ENCODE data around the gene EPHA1. TPM values are rescaled to one million over a fixed set of nuclear protein-coding genes. Genes with fewer than 3 reads are reported as not detected.
A peak's percentile ranks its signal among the peaks of the same experiment; 100 is the strongest.

EPHA1 gene
- total RNA-seq, 1 donor from 2014 or later, result 0.08 TPM

DNA sequence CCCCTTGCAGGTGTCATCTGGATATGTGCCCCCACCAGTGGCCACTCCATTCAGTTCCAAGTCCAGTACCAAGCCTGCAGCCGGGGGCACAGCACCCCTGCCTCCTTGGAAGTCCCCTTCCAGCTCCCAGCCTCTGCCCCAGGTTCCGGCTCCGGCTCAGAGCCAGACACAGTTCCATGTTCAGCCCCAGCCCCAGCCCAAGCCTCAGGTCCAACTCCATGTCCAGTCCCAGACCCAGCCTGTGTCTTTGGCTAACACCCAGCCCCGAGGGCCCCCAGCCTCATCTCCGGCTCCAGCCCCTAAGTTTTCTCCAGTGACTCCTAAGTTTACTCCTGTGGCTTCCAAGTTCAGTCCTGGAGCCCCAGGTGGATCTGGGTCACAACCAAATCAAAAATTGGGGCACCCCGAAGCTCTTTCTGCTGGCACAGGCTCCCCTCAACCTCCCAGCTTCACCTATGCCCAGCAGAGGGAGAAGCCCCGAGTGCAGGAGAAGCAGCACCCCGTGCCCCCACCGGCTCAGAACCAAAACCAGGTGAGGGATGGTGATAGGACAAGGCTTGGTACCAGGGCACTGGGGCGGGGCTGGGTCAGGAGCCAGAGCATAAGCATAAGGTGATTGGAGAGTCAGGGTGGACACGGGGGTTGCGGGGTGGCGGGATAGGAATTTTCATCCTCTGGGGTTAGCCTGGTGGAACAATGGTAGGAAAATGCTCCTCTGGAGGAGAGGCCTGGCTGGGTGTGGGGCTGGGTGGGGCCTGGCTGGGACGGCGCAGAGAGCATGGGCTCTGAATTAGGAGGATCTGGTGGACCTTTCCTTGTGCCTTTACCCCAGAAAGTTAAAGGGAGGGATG is 25.6 kb downstream of the EPHA1 start:
- intact Hi-C loops (cut with DNase I), result loop anchor here (10.0 kb wide), 1 partner anchor 98 kb away; the partner anchor contains the start of genes CASP2 and TMEM139
- ATAC-seq (ENCODE audit: poor library complexity) (no peak), DNase-seq (peak; percentile 37)

DNA sequence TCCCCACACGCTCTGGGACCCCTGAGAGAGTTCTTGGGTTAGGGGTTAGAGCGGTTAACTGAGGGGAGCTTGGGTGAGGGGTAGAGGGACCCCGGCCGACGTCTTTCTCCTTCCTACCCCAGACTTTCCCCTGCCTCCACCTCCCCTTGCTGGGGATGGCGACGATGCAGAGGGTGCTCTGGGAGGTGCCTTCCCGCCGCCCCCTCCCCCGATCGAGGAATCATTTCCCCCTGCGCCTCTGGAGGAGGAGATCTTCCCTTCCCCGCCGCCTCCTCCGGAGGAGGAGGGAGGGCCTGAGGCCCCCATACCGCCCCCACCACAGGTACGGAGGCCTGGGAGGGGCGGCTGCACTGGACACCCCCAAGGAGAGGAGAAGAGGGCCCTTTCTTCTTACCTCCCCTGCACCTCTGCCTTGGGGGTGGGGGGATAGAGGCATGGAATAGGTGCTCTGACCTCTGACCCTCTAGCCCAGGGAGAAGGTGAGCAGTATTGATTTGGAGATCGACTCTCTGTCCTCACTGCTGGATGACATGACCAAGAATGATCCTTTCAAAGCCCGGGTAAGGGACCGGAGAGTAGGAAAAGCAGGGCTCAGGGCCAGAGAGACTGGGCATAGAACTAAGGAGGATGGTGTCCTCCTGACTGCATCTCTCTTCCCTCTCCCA is 26.4 kb downstream of the EPHA1 start:
- ATAC-seq (ENCODE audit: poor library complexity) (no peak), DNase-seq (no peak)
- intact Hi-C loops (cut with DNase I), result loop anchor here (10.0 kb wide), 1 partner anchor 97 kb away; the partner anchor contains the start of genes CASP2 and TMEM139

DNA sequence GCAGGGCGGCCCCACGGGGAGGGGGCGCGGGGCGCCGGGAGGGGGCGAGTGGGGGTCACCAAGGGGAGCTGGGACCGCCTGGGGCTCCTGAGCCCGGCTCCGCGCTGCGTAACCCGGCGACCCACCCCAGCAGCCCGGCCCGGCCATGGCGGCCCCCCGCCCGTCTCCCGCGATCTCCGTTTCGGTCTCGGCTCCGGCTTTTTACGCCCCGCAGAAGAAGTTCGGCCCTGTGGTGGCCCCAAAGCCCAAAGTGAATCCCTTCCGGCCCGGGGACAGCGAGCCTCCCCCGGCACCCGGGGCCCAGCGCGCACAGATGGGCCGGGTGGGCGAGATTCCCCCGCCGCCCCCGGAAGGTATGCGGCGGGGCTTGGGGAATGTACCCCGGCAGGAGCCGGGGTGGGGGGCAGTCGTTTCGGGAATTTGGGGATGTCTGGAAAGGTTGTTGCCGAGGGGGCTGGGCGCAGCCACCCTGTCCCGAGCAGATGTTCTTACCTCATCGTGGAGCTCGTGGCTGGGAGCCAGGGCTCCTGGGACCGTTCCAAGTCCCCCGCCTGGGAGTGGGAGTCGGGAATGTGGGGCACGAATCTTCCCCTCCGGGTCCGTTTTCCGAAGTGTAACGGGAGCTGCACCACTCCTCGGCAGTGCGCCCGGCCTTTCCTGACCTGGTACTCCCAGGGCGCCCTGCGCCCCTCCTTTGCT is 27.1 kb downstream of the EPHA1 start:
- ATAC-seq (ENCODE audit: poor library complexity), result peak; percentile 1
- peak; percentile 88 for DNase-seq
- intact Hi-C loops (cut with DNase I), result loop anchor here (10.0 kb wide), 1 partner anchor 97 kb away; the partner anchor contains the start of genes CASP2 and TMEM139

DNA sequence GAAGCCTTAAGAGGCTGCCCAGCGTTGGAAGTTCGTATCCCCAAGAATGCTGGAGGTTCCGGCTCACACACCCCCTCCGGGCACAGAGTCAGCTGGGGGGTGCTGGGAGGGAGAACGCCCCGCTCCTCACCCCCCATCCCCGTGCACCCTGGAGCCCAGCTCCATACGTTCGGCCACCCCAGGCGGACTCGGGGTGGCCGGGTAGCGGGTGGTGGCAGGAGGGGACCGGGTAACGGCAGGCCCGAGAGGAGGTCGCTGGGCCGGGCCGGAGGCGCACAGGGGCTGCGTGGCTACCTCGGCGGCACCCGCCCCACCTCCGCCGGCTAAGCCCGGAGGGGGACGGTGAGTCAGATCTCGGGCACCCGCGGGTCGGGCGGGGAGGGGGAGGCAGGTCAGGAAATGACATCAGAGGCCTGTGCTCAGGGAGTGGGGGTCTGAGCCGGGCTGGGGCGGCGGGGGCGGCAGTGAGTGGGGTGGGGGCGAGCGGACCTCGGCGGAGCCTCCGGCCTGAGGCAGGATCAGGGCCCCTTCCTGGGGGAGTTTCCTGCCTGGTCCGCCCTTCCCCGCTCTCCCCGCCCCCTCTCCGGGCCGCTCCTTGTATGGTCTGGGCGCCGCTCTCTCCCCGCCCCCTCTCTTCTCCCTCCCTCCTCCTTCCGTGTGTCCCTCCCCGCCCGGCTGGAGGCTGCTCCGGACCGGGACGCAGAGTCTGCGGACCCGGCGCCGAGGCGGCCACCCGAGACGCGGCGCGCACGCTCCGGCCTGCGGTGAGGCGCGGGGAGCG is 27.8 kb downstream of the EPHA1 start, which contains the start of gene ZYX:
ZYX (plus strand) TSS at position 700 of the 781 bp plus-strand sequence. CDS start 227 bp downstream, outside the sequence.
- intact Hi-C loops (cut with DNase I), result loop anchor here (10.0 kb wide), 1 partner anchor 96 kb away; the partner anchor contains the start of genes CASP2 and TMEM139
- peak; percentile 98 for DNase-seq
- ATAC-seq (ENCODE audit: poor library complexity), result peak; percentile 93

DNA sequence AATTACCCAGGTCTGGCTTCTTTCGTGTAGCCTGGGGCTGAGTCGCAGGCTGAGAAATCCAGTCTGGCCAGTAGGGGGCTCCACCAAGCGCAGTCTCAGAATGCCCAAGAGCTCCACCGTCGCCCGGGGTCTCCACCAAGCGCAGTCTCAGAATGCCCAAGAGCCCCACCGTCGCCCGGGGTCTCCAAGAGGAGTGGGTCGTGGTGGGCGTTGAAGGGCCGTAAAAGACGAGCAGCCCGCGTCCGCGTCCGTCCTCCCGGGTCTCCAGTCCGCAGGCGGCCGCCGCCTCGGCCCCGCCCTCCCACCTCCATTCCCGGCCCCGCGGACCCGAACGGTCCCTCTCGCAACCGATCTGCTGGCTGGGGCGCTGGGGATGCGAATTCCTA is 28.4 kb downstream of the EPHA1 start:
- peak; percentile 94 for DNase-seq
- ATAC-seq (ENCODE audit: poor library complexity), result peak; percentile 84
- intact Hi-C loops (cut with DNase I), result loop anchor here (10.0 kb wide), 1 partner anchor 95 kb away; the partner anchor contains the start of genes CASP2 and TMEM139

DNA sequence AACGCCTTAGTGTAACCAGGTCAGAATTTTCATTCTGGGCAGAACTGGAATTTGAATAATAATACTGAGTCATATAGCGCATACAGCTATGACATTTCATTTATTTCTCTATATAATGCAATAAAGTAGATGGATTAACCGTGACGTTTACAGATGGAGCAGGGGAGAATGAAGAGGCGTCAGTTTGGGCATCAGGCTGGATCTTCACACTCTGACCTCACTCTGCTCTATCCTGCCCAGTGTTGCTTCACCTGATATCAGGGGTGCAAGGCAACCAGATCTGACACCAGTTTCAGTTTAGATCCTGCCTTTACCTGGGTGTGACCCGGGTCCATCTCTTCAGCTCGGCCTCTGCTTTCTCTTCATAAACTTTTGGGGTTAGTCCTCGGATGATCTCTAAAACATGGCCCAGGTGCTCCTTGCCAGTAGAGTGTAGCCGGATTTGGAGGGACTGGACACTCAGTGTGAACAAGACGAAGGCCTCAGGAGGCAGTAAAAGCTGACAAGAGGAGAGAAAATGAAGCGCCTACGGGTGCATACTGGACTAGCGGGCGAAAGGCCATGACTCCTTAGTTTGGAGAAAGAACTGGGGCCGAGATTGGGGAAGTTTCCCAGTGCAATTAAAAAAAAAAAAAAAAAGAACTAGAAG is 28.9 kb downstream of the EPHA1 start:
- ATAC-seq (ENCODE audit: poor library complexity) (peak; percentile 1), DNase-seq (no peak)
- intact Hi-C loops (cut with DNase I), result loop anchor here (10.0 kb wide), 1 partner anchor 95 kb away; the partner anchor contains the start of genes CASP2 and TMEM139

DNA sequence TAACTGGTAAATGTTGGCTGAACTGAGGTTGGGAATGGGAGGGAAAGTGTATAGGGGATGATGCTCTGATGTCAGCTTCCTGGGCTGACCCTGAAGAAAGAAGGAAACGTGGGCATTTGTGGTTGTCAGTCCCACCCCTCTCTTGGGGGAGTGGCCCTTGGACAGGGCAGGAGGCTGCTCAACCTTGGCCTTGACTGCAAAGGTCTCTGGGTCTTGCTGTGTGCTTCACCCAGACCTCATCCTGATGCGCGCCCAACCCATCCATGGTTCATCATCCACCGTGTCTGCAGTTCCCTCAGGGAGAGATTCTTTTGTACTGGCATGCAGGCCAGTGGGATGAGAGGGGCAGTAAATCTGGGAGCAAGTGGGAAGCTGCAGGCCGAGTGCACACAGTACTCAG is 32.3 kb downstream of the EPHA1 start:
- DNase-seq (no peak), ATAC-seq (ENCODE audit: poor library complexity) (no peak)
- intact Hi-C loops (cut with DNase I), result no loop called here

DNA sequence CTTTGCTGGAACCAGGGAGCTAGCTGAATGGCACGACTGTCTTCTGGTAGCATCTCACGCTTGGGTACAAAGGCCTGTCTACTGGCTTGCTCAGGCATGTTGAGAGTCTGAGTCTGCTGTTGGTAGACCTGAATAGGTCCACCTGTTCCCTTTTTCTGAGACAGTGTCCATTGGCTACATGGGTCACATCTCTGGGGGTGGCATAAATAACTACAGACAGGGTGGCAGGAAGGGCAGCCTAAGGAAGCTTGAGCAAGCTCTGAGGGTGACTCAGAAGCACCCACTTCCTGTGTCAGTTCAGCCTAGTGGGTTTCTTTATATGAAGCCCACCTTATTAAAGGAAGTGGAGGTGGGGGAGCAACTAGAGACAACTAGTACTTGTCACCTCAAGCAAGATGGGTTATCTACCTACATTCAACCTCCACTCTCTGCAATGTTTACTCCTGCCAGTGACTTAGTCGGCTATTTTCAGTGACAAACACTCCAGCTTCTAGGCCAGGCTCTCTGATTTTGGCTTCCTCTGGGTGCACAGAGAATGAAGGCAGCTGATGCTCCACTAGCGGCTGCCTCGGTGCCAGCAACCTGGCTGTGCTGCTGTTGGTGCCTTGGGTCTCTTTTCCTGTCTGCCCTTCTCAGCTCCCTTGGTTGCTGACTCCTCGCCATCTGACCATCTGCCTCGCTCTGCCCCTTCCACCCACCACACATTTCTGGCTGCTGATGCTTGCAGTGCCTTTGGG is 33.2 kb downstream of the EPHA1 start:
- no peak for DNase-seq
- intact Hi-C loops (cut with DNase I), result no loop called here
- ATAC-seq (ENCODE audit: poor library complexity), result no peak

DNA sequence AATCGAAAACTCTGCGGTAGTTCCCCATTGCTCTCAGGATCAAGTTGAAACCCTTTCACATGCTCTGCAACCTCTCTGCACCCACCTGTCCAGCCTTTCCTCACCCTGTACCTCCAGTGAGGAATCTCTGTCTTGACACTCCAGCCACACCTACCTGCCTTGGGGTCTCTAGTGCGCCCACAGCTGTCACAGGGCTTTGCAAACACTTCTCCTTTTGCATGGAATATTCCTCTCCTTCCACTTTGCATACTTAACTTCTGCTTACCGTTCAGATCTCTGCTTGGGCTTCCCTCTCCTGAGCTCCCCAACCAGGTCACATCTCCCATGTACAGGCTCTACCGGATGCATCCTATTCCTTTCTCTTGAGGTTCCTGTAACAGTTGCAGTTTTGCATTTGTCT is 34.1 kb downstream of the EPHA1 start:
- ATAC-seq (ENCODE audit: poor library complexity) (no peak), DNase-seq (no peak)
- intact Hi-C loops (cut with DNase I), result no loop called here

DNA sequence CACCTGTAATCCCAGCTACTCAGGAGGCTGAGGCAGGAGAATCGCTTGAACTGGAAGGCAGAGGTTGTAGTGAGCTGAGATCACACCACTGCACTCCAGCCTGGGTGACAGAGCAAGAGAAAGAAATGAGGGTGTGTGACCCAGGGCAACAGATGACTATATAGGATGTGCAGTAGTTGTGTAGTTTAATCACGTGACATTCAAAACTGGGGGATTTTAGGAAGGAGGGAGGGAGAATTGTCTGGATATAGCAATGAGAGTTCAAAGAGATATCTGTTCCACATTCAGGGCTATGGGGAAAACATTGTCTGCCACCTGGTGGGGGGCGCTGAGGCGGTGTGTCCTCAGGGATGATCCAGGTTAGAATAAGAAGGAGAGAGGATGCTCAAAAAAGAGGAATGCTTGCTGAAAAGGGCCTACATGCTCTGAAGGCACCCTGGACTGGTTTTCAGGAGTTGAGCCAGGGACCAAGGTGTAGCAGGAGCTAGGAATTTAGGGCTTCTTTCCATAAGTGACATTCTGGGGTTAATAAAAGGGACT is 35.3 kb downstream of the EPHA1 start:
- DNase-seq (no peak), ATAC-seq (ENCODE audit: poor library complexity) (no peak)
- intact Hi-C loops (cut with DNase I), result no loop called here

DNA sequence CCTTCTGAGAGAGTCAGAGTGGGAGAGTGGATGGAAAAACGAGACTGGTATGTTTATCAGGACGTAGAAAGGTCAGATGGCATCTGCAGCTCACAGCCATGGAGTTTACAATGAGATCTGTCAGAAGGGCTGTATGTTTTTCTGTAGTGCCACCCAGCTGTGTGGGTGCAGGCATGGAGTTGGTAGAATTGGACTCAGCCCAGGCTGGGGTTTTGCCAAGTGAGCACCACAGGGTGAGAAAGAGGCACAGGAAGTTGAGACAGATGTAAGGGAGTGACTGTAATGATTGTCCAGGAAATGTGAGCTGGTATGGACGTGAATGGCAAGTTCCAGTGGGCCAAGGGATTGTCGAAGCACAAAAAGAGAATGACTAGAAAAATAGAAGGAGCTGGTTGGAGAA is 36.6 kb downstream of the EPHA1 start:
- peak; percentile 69 for ATAC-seq (ENCODE audit: poor library complexity)
- intact Hi-C loops (cut with DNase I), result no loop called here
- peak; percentile 77 for DNase-seq

DNA sequence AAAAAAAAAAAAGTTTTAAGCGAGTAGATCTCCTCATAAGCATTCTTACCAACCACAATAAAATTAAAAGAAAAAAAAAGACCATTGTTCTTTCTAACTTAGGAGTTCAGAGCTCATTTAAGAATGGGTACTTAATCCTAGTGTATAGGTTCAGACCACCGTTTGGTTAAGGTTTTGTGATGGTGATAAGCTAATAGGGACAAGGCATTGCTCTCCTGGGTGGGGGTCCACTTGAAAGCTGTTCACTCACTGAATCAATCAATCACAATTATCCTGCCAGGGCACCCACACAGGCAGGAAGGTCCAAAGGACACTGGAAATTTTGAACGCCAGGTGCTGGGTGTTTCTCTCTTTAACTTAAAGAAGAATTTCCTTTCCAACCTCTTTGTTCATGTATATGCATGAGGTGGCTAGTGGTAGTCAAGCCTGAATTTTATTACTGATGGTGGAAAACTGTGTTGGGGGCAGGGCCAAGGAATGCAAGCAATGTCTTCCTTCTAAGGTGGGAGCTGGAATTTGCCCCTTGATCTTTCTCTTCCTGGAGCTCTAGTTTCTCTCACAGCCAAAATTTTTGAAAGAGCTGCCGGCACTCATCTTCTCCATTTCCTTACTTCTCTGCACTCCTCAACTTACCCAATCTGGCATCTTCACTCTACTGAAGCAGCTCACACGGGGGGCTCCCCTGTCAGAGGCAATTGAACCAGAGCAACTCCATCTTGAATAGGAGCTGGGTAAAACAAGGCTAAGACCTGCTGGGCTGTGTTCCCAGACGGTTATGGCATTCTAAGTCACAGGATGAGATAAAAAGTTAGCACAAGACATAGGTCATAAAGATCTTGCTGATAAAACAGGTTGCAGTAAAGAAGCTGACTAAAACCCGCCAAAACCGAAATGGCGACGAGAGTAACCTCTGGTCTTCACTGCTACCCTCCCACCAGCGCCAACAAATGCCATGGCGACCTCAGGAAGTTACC is 38.7 kb downstream of the EPHA1 start:
- no peak for DNase-seq
- intact Hi-C loops (cut with DNase I), result no loop called here
- no peak for ATAC-seq (ENCODE audit: poor library complexity)

DNA sequence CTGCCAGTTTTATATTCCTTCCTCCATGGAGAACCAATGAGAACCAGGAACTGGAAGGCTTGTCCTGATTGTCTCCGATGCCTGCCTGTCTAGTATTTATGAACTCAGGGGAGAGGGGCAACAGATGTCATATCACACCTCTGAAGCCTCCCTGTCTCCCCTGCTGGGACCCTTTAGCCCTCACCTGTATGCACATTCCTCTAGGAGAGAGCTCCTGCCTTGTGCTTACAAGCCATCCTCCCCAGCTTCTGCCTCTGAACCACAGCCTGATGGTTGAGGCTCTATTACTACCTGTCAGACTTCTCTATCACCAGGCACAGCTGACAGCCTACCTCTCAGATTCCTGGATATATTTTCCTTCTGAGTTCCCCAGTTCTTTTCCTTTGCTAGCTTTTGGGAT is 40.3 kb downstream of the EPHA1 start:
- intact Hi-C loops (cut with DNase I), result no loop called here
- ATAC-seq (ENCODE audit: poor library complexity) (no peak), DNase-seq (no peak)

DNA sequence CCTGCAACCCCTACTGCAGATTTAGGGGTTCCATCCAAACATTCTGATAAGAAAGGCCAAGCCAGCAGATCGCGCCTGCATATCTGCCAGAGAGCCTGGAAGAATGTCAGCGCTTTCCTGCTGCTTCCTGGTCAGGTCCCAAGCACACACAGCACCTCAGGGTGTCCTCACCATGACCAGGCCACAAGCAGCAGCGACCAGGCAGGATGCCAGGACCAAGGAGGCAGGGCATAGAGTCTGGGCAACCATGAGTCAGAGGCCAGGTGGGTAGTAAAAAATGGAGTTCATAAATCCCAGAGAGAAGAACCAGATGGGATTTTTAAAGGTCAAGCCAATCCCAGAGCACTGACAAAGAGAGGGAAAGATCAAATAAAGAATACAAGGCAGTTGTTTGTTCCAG is 40.7 kb downstream of the EPHA1 start:
- ATAC-seq (ENCODE audit: poor library complexity), result no peak
- no peak for DNase-seq
- intact Hi-C loops (cut with DNase I), result no loop called here

DNA sequence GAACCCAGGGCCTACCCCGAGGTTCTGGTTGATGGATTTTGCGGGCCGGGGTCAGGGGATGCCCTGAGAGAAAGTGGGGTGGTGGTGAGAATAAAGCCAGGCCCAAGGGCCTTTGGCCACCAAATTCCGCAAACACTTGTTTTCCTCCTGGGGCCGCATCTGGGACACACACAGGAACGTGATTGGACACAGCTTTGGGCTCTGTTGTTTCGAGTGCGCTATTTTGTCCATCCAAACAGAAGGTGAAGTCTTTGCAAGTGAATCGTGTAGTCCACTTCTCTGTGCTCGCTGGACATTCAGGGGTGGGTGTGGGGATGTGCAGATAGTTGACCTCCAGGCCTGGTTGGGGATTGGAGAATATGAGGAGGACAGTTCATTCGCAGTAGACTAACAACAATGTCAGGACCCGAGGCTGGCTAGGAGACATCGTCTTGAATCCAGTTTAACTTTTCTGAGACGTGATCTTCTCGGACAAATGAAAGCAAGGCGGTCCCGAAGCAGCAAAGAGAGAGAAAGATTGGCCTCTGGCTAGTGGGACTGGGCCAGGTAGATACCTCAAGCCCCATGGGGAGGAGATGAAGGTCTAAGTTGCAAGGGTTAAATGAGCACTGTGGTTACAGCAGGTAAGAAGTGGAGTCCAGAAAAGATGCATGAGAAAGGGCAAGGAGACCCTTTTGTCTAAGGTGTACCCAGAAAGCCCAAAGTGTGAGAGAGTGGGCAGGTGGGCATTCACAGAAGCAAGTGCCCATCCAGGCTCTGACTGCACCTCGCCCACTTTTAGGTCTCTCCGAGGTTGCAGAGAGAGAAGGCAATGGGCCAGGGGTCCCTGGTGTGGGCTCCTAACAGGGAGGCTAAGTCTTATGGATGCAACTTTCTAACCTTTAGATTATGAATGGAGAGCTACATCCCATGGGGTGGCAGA is 45.4 kb downstream of the EPHA1 start:
- DNase-seq (no peak), ATAC-seq (ENCODE audit: poor library complexity) (no peak)
- intact Hi-C loops (cut with DNase I), result no loop called here

Measured in Right ventricle myocardium superior (tissue), 1 donor.